HEK293 (cell line): ENCODE measurements around the gene CXXC5.

Experiments used
- CTCF ChIA-PET: fragments of 350-600 bp; formaldehyde crosslinking; extraction: SDS; loops from one replicate; lab custom pipeline; 2021; ENCODE audit warnings: antibody characterized with exemption; lab: Yijun Ruan, JAX
- POLR2A ChIA-PET: fragments of 300-600 bp; formaldehyde crosslinking; extraction: SDS; loops from one replicate; lab custom pipeline; 2020; ENCODE audit warnings: antibody characterized with exemption, inconsistent platforms; lab: Yijun Ruan, JAX
- H3K27ac ChIP-seq: fragments of 200-500 bp; sonication (Bioruptor generic); 2 replicates; pipeline ENCODE4 v1.5.1; 2014; ENCODE audit warnings: low read depth, low read length, control low read depth, inconsistent platforms; ENCODE audit errors: extremely low read depth
- H3K36me3 ChIP-seq, 2 experiments: fragments of 200-500 bp in 1 of 2; sonication (Bioruptor generic) in 1 of 2; 1 replicate in 1 of 2; 2 replicates in 1 of 2; pipeline ENCODE4 v1.5.1; 2014 to 2017; ENCODE audit warnings: inconsistent platforms in 2 of 2, low read length in 2 of 2; ENCODE audit not compliant: control insufficient read depth in 2 of 2, insufficient read depth in 1 of 2
- H3K4me1 ChIP-seq: fragments of 200-500 bp; sonication (Bioruptor generic); 2 replicates; pipeline ENCODE4 v1.5.1; 2014; ENCODE audit warnings: mild to moderate bottlenecking, low read length, inconsistent platforms; ENCODE audit not compliant: control insufficient read depth, insufficient read depth
- H3K4me3 ChIP-seq: 2 replicates; pipeline ENCODE4 v1.5.1; 2011; ENCODE audit warnings: low read depth, mild to moderate bottlenecking, control low read depth, low read length, moderate library complexity
- H3K9me3 ChIP-seq: fragments of 200-500 bp; sonication (Bioruptor generic); 2 replicates; pipeline ENCODE4 v1.5.1; 2014; ENCODE audit warnings: low read depth, low read length, inconsistent platforms; ENCODE audit not compliant: control insufficient read depth, insufficient read depth
- GLI4 ChIP-seq: fragments of 450-650 bp; formaldehyde crosslinking; IDR thresholded peaks from 2 replicates; pipeline ENCODE4 v1.5.1; 2016; ENCODE audit warnings: missing biosample characterization, missing genetic modification characterization
- KLF10 ChIP-seq: fragments of 450-650 bp; IDR thresholded peaks from 2 replicates; pipeline ENCODE4 v1.5.1; 2018; ENCODE audit warnings: missing biosample characterization, mild to moderate bottlenecking, missing genetic modification characterization
- KLF7 ChIP-seq: fragments of 450-650 bp; formaldehyde crosslinking; IDR thresholded peaks from 2 replicates; pipeline ENCODE4 v1.5.1; 2016; ENCODE audit warnings: missing biosample characterization, missing genetic modification characterization, borderline replicate concordance
- SP2 ChIP-seq: fragments of 450-650 bp; formaldehyde crosslinking; IDR thresholded peaks from 2 replicates; pipeline ENCODE4 v1.5.1; 2016; ENCODE audit warnings: missing biosample characterization, missing genetic modification characterization
- WT1 ChIP-seq: fragments of 450-650 bp; formaldehyde crosslinking; IDR thresholded peaks from 2 replicates; pipeline ENCODE4 v1.5.1; 2016; ENCODE audit warnings: missing biosample characterization, missing genetic modification characterization
- ZBTB17 ChIP-seq: fragments of 450-650 bp; formaldehyde crosslinking; IDR thresholded peaks from 2 replicates; pipeline ENCODE4 v1.5.1; 2016; ENCODE audit warnings: missing biosample characterization, missing genetic modification characterization
- ZBTB20 ChIP-seq: fragments of 450-650 bp; formaldehyde crosslinking; IDR thresholded peaks from 2 replicates; pipeline ENCODE4 v1.5.1; 2016; ENCODE audit warnings: missing biosample characterization, missing genetic modification characterization
- ZNF174 ChIP-seq: fragments of 450-650 bp; formaldehyde crosslinking; IDR thresholded peaks from 2 replicates; pipeline ENCODE4 v1.5.0; 2017; ENCODE audit warnings: missing biosample characterization, mild to moderate bottlenecking, missing genetic modification characterization
- ZNF221 ChIP-seq: fragments of 450-650 bp; formaldehyde crosslinking; IDR thresholded peaks from 2 replicates; pipeline ENCODE4 v1.5.1; 2017; ENCODE audit warnings: missing biosample characterization, missing genetic modification characterization, borderline replicate concordance
- ZNF274 ChIP-seq, 2 experiments: fragments of 200-500 bp in 1 of 2; fragments of 450-650 bp in 1 of 2; sonication (Bioruptor generic) in 1 of 2; formaldehyde crosslinking in 1 of 2; IDR thresholded peaks; 2 replicates each; pipeline versions ENCODE4 v1.5.1 to v1.6.1; 2014 to 2016; ENCODE audit warnings: borderline replicate concordance in 1 of 2, inconsistent platforms in 1 of 2, low read length in 1 of 2, missing biosample characterization in 1 of 2, missing genetic modification characterization in 1 of 2
- ZNF292 ChIP-seq: fragments of 450-650 bp; formaldehyde crosslinking; IDR thresholded peaks from 2 replicates; pipeline ENCODE4 v1.5.1; 2016; ENCODE audit warnings: low read depth, missing biosample characterization, missing genetic modification characterization, borderline replicate concordance
- ZNF521 ChIP-seq: fragments of 450-650 bp; formaldehyde crosslinking; IDR thresholded peaks from 2 replicates; pipeline ENCODE4 v1.5.1; 2017; ENCODE audit warnings: missing biosample characterization, mild to moderate bottlenecking, missing genetic modification characterization
- ZNF558 ChIP-seq: fragments of 450-650 bp; formaldehyde crosslinking; IDR thresholded peaks from 2 replicates; pipeline ENCODE4 v1.5.1; 2016; ENCODE audit warnings: missing biosample characterization, missing genetic modification characterization
- ZNF596 ChIP-seq: fragments of 450-650 bp; IDR thresholded peaks from 2 replicates; pipeline ENCODE4 v1.5.0; 2018; ENCODE audit warnings: missing biosample characterization, mild to moderate bottlenecking, missing genetic modification characterization, moderate library complexity
- ZNF610 ChIP-seq: fragments of 450-650 bp; formaldehyde crosslinking; IDR thresholded peaks from 2 replicates; pipeline ENCODE4 v1.5.1; 2016; ENCODE audit warnings: missing biosample characterization, missing genetic modification characterization, borderline replicate concordance
- ZNF624 ChIP-seq: fragments of 450-650 bp; formaldehyde crosslinking; IDR thresholded peaks from 2 replicates; pipeline ENCODE4 v1.5.1; 2017; ENCODE audit warnings: missing biosample characterization, missing genetic modification characterization
- ZSCAN30 ChIP-seq: fragments of 450-650 bp; IDR thresholded peaks from 2 replicates; pipeline ENCODE4 v1.5.1; 2018; ENCODE audit warnings: missing biosample characterization, mild to moderate bottlenecking, missing genetic modification characterization, moderate library complexity
- TF ChIP-seq, protein P1 (sequence below): fragments of 450-650 bp; formaldehyde crosslinking; IDR thresholded peaks from 2 replicates; pipeline ENCODE4 v1.5.1; 2016; ENCODE audit warnings: missing biosample characterization, missing genetic modification characterization
- TF ChIP-seq, protein P2 (sequence below): fragments of 450-650 bp; formaldehyde crosslinking; IDR thresholded peaks from 2 replicates; pipeline ENCODE4 v1.5.1; 2016; ENCODE audit warnings: missing biosample characterization, missing genetic modification characterization, low read depth
- TF ChIP-seq, protein P3 (sequence below): sonication (generic); formaldehyde crosslinking; IDR thresholded peaks from 2 replicates; pipeline ENCODE4 v1.8.1; 2022; ENCODE audit warnings: mild to moderate bottlenecking, moderate library complexity, missing genetic modification reagents

CXXC5 gene

DNA sequence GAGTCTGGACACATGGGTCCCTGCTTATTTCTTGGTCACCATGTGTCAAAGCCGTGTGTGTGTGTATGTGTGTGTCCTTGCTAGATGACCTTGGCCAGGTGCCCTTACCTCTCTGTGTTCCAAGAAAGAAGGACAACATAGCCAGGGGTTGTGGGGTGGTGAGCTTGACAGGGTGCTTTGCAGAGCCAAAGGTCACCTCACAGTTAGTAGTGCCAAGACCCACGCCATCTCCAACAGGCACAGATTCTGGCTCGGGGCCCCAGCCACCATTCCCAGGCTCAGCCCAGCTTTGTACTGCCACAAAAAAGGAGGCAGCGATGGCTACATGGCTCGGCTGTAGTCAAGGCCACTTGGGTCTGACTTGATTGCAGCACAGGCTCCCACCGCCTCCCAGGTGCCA is 39.5 kb downstream of the CXXC5 start:
- no peaks in the 10 kb centered on the region for H3K9me3 ChIP-seq
- POLR2A ChIA-PET = interaction anchor here (0.6 kb wide), 1 partner anchor 10 kb away, joined by 4 read pairs; no protein-coding TSS in a partner anchor
- peaks cover 0 to 7% of the 10 kb centered on the region in 2 experiments; a peak in 1 of 3 replicates for H3K36me3 ChIP-seq
- H3K4me3 ChIP-seq = no peak overlapping the region
- no peaks in the 10 kb centered on the region for H3K4me1 ChIP-seq
- CTCF ChIA-PET = interaction anchor here (0.6 to 7.7 kb wide), 2 partner anchors 52 to 88 kb away, joined by 3 to 74 read pairs; no protein-coding TSS in a partner anchor
- H3K27ac ChIP-seq = no peak overlapping the region
- TF ChIP-seq ZNF292 (tag by site-specific recombination) = no peak
- no peak for TF ChIP-seq GLI4 (tag by site-specific recombination)
- no peak for TF ChIP-seq SP2 (tag by site-specific recombination)
- no peak for TF ChIP-seq ZBTB20 (tag by site-specific recombination)
- no peak for TF ChIP-seq ZNF558 (tag by site-specific recombination)
- TF ChIP-seq ZNF521 = no peak
- no peak for TF ChIP-seq ZNF174 (tag by site-specific recombination)
- TF ChIP-seq KLF10 (tag by site-specific recombination) = no peak
- TF ChIP-seq WT1 = no peak
- no peak for TF ChIP-seq ZNF274 (IDR thresholded peaks at IDR 0.05; ENCODE audit: low read length)
- TF ChIP-seq ZNF274 (tag by site-specific recombination; IDR thresholded peaks at IDR 0.05; ENCODE audit: borderline replicate concordance) = no peak
- no peak for TF ChIP-seq ZNF624 (tag by site-specific recombination)
- TF ChIP-seq ZBTB17 = no peak
- TF ChIP-seq ZNF610 = no peak
- no peak for TF ChIP-seq ZNF596
- TF ChIP-seq, protein P1, sequence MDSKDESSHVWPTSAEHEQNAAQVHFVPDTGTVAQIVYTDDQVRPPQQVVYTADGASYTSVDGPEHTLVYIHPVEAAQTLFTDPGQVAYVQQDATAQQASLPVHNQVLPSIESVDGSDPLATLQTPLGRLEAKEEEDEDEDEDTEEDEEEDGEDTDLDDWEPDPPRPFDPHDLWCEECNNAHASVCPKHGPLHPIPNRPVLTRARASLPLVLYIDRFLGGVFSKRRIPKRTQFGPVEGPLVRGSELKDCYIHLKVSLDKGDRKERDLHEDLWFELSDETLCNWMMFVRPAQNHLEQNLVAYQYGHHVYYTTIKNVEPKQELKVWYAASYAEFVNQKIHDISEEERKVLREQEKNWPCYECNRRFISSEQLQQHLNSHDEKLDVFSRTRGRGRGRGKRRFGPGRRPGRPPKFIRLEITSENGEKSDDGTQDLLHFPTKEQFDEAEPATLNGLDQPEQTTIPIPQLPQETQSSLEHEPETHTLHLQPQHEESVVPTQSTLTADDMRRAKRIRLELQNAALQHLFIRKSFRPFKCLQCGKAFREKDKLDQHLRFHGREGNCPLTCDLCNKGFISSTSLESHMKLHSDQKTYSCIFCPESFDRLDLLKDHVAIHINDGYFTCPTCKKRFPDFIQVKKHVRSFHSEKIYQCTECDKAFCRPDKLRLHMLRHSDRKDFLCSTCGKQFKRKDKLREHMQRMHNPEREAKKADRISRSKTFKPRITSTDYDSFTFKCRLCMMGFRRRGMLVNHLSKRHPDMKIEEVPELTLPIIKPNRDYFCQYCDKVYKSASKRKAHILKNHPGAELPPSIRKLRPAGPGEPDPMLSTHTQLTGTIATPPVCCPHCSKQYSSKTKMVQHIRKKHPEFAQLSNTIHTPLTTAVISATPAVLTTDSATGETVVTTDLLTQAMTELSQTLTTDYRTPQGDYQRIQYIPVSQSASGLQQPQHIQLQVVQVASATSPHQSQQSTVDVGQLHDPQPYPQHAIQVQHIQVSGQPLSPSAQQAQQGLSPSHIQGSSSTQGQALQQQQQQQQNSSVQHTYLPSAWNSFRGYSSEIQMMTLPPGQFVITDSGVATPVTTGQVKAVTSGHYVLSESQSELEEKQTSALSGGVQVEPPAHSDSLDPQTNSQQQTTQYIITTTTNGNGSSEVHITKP (tag by site-specific recombination) = no peak
- TF ChIP-seq, protein P2, sequence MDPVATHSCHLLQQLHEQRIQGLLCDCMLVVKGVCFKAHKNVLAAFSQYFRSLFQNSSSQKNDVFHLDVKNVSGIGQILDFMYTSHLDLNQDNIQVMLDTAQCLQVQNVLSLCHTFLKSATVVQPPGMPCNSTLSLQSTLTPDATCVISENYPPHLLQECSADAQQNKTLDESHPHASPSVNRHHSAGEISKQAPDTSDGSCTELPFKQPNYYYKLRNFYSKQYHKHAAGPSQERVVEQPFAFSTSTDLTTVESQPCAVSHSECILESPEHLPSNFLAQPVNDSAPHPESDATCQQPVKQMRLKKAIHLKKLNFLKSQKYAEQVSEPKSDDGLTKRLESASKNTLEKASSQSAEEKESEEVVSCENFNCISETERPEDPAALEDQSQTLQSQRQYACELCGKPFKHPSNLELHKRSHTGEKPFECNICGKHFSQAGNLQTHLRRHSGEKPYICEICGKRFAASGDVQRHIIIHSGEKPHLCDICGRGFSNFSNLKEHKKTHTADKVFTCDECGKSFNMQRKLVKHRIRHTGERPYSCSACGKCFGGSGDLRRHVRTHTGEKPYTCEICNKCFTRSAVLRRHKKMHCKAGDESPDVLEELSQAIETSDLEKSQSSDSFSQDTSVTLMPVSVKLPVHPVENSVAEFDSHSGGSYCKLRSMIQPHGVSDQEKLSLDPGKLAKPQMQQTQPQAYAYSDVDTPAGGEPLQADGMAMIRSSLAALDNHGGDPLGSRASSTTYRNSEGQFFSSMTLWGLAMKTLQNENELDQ = no peak
- TF ChIP-seq ZNF221 (tag by site-specific recombination) = no peak
- TF ChIP-seq ZSCAN30 (tag by site-specific recombination) = no peak
- TF ChIP-seq, protein P3, sequence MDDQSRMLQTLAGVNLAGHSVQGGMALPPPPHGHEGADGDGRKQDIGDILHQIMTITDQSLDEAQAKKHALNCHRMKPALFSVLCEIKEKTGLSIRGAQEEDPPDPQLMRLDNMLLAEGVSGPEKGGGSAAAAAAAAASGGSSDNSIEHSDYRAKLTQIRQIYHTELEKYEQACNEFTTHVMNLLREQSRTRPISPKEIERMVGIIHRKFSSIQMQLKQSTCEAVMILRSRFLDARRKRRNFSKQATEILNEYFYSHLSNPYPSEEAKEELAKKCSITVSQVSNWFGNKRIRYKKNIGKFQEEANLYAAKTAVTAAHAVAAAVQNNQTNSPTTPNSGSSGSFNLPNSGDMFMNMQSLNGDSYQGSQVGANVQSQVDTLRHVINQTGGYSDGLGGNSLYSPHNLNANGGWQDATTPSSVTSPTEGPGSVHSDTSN (CRISPR knock-in tag) = no peak
- TF ChIP-seq KLF7 (tag by site-specific recombination) = no peak
- TF ChIP-seq, all 188 proteins: peak for 0
